Keratinocyte (primary cell): ENCODE results near the gene TP53I3. TPM values are rescaled to one million over a fixed set of nuclear protein-coding genes. Genes with fewer than 3 reads are reported as not detected.

Source experiments
- DNase-seq: peaks from one replicate; pipeline ENCODE4 v3.0.0-alpha.2; 2011; ENCODE audit warnings: low read depth, missing footprints, low spot score
- FAIRE-seq: peaks from 2 replicates; lab custom pipeline; 2011; peaks lifted over from hg19 to GRCh38; lab: Jason Lieb, UNC
- H2AFZ ChIP-seq: 2 replicates; pipeline ENCODE4 v1.6.0; 2012; ENCODE audit warnings: low read length, control low read depth, inconsistent platforms; ENCODE audit not compliant: control insufficient read depth
- H3K27ac ChIP-seq: 2 replicates; pipeline ENCODE4 v1.5.1; 2011; ENCODE audit warnings: low read length; ENCODE audit not compliant: control insufficient read depth, insufficient read depth
- H3K27me3 ChIP-seq: 3 replicates; pipeline ENCODE4 v1.6.0; 2011; ENCODE audit warnings: low read length; ENCODE audit not compliant: control insufficient read depth, insufficient read depth; ENCODE audit errors: extremely low read depth
- H3K36me3 ChIP-seq, 2 experiments: 2 replicates in 1 of 2; 3 replicates in 1 of 2; pipeline ENCODE4 v1.5.1; 2011; ENCODE audit warnings: low read length in 2 of 2, mild to moderate bottlenecking in 1 of 2; ENCODE audit not compliant: control insufficient read depth in 2 of 2, insufficient read depth in 2 of 2; ENCODE audit errors: extremely low read depth in 1 of 2
- H3K4me1 ChIP-seq: 3 replicates; pipeline ENCODE4 v1.5.1; 2011; ENCODE audit warnings: low read length; ENCODE audit not compliant: control insufficient read depth, insufficient read depth; ENCODE audit errors: extremely low read depth
- H3K4me2 ChIP-seq: 3 replicates; pipeline ENCODE4 v1.6.0; 2011; ENCODE audit warnings: low read depth, low read length; ENCODE audit not compliant: control insufficient read depth, insufficient read depth; ENCODE audit errors: extremely low read depth
- H3K4me3 ChIP-seq, 3 experiments: fragments of 200-600 bp in 1 of 3; sonication (generic) in 1 of 3; 2 replicates in 2 of 3; 3 replicates in 1 of 3; pipeline ENCODE4 v1.5.1; 2011 to 2016; ENCODE audit warnings: low read length in 3 of 3, mild to moderate bottlenecking in 3 of 3, control low read depth in 2 of 3, inconsistent platforms in 1 of 3, low read depth in 1 of 3, mixed read lengths in 1 of 3, mixed run types in 1 of 3, moderate library complexity in 1 of 3; ENCODE audit not compliant: control insufficient read depth in 2 of 3, insufficient read depth in 2 of 3; ENCODE audit errors: extremely low read depth in 1 of 3
- H3K79me2 ChIP-seq: 2 replicates; pipeline ENCODE4 v1.6.0; 2012; ENCODE audit warnings: low read length; ENCODE audit not compliant: control insufficient read depth, insufficient read depth
- H3K9ac ChIP-seq: 3 replicates; pipeline ENCODE4 v1.6.0; 2011; ENCODE audit warnings: low read length; ENCODE audit not compliant: control insufficient read depth, insufficient read depth; ENCODE audit errors: extremely low read depth
- H3K9me1 ChIP-seq: 3 replicates; pipeline ENCODE4 v1.6.0; 2011; ENCODE audit warnings: low read length; ENCODE audit not compliant: control insufficient read depth, insufficient read depth; ENCODE audit errors: extremely low read depth
- H3K9me3 ChIP-seq: 2 replicates; pipeline ENCODE4 v1.5.1; 2012; ENCODE audit warnings: low read depth, low read length; ENCODE audit not compliant: control insufficient read depth
- H4K20me1 ChIP-seq: 3 replicates; pipeline ENCODE4 v1.6.0; 2011; ENCODE audit warnings: low read length; ENCODE audit not compliant: control insufficient read depth, insufficient read depth; ENCODE audit errors: extremely low read depth
- EZH2 ChIP-seq: IDR thresholded peaks from one replicate; pipeline ENCODE4 v1.6.1; 2012; ENCODE audit warnings: inconsistent platforms, mild to moderate bottlenecking, low read length, moderate library complexity
- dilution Hi-C: fragments of 300-500 bp; cut with MboI; formaldehyde crosslinking; loops from one replicate; pipeline ENCODE4 v1.7.0; 2020; ENCODE audit warnings: low sequenced_read_pairs; ENCODE audit not compliant: extremely low pct_ligation_motif_present
- polyA plus RNA-seq, 5 experiments: library from polyadenylated mRNA; depleted of rRNA in 3 of 5; stranded (reverse) in 3 of 5; stranded (forward) in 1 of 5; unstranded in 1 of 5; fragments of >200 nt; gene quantifications; 1 replicate in 1 of 5; 2 replicates in 3 of 5; 3 replicates in 1 of 5; pipeline versions ENCODE4 v1.2.1 to v1.2.3, GENCODE V29; 2011 to 2012; ENCODE audit warnings: missing spikeins in 2 of 5, low read depth in 1 of 5, low replicate concordance in 1 of 5
- TF ChIP-seq, protein P1 (sequence below), 3 experiments: IDR thresholded peaks in 1 of 3; conservative IDR thresholded peaks in 1 of 3; optimal IDR thresholded peaks in 1 of 3; 2 replicates in 2 of 3; 3 replicates in 1 of 3; pipeline versions ENCODE3 to v1.5.1; 2011; ENCODE audit warnings: low read length in 3 of 3, mild to moderate bottlenecking in 3 of 3, moderate library complexity in 2 of 3, control low read depth in 1 of 3, inconsistent platforms in 1 of 3; ENCODE audit not compliant: insufficient read depth in 2 of 3; ENCODE audit errors: extremely low read depth in 1 of 3

The TP53I3 gene
- polyA plus RNA-seq, 1 donor (not counting 4 experiments of a cell fraction or from before 2014, with no cell fraction given): 30.9 TPM

DNA sequence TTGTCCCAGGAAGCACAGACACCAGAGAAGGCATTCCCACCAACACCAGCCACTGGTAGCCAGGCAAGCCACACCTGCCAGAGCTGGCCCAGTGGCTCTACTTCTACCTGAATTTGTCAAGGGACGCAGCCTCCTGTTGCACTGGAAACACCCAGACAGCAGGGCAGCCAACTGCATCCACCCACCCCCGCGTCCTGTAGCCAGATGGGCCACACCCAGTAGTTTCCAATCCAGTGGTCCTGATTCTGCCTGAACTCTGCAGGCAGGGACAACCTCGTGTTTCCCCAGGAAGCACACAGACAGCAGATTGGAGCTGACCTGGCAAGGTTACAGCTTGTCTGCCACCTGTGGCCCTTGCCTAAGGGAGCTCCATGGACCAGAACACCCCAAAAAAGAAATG, 20.3 kb upstream of the TP53I3 start:
- no peak overlapping the region for H3K4me3 ChIP-seq
- no peak for TF ChIP-seq EZH2
- TF ChIP-seq, protein P1, sequence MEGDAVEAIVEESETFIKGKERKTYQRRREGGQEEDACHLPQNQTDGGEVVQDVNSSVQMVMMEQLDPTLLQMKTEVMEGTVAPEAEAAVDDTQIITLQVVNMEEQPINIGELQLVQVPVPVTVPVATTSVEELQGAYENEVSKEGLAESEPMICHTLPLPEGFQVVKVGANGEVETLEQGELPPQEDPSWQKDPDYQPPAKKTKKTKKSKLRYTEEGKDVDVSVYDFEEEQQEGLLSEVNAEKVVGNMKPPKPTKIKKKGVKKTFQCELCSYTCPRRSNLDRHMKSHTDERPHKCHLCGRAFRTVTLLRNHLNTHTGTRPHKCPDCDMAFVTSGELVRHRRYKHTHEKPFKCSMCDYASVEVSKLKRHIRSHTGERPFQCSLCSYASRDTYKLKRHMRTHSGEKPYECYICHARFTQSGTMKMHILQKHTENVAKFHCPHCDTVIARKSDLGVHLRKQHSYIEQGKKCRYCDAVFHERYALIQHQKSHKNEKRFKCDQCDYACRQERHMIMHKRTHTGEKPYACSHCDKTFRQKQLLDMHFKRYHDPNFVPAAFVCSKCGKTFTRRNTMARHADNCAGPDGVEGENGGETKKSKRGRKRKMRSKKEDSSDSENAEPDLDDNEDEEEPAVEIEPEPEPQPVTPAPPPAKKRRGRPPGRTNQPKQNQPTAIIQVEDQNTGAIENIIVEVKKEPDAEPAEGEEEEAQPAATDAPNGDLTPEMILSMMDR (optimal IDR thresholded peaks at IDR 0.05 in 1 of 3, IDR thresholded peaks at IDR 0.05 in 1 of 3, conservative IDR thresholded peaks at IDR 0.05 in 1 of 3; ENCODE audit: extremely low read depth in 1 of 3, insufficient read depth in 2 of 3, low read length in 3 of 3): no peak
- no peaks in the 10 kb centered on the region for H3K4me1 ChIP-seq
- H3K9me1 ChIP-seq: no peaks in the 10 kb centered on the region
- FAIRE-seq: no peak
- no peaks in the 10 kb centered on the region for H4K20me1 ChIP-seq
- no peaks in the 10 kb centered on the region for H3K27me3 ChIP-seq
- no peaks in the 10 kb centered on the region for H3K36me3 ChIP-seq
- no peak overlapping the region for H3K4me2 ChIP-seq
- H3K9ac ChIP-seq: no peak overlapping the region
- dilution Hi-C loops: no loop called here
- H2AFZ ChIP-seq: no peak overlapping the region
- no peaks in the 10 kb centered on the region for H3K79me2 ChIP-seq
- DNase-seq: no peak
- H3K9me3 ChIP-seq: no peaks in the 10 kb centered on the region
- no peak overlapping the region for H3K27ac ChIP-seq

DNA sequence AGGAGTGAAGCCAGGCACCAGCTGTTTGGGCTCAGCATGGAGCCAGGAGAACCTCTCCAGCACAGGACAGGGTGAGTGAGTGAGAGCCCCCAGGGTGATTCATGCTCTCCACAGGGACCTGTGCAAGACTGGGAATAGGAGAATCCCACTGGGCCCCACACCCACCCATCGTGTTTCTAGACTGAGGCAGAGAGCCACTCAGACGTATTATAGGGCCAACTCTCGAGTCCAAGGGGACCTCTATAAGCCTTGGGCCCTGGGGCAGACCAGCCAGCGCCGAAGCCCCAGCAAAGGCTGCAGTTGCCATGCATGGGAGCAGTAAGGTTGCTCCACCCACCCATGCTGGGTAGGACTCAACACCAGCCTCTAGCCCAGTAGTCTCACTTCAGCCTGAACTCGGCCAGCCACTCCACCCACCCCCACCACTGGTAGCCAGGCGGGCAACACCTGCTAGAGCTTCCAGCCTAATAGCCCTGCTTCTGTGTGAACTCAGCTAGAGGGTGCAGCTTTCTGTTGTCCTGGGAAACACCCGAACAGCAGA, 19.5 kb upstream of the TP53I3 start:
- Histone ChIP-seq H3K4me3 (no peak overlapping the region), H3K27ac (no peak overlapping the region), H3K9ac (no peak overlapping the region), H3K36me3 (no peaks in the 10 kb centered on the region), H3K9me1 (no peaks in the 10 kb centered on the region), H3K4me1 (no peaks in the 10 kb centered on the region), H3K9me3 (no peaks in the 10 kb centered on the region), H2AFZ (no peak overlapping the region), H3K79me2 (no peaks in the 10 kb centered on the region), H3K4me2 (no peak overlapping the region), H3K27me3 (no peaks in the 10 kb centered on the region), H4K20me1 (no peaks in the 10 kb centered on the region)
- FAIRE-seq: no peak
- TF ChIP-seq, protein P1 (optimal IDR thresholded peaks at IDR 0.05 in 1 of 3, IDR thresholded peaks at IDR 0.05 in 1 of 3, conservative IDR thresholded peaks at IDR 0.05 in 1 of 3; ENCODE audit: extremely low read depth in 1 of 3, insufficient read depth in 2 of 3, low read length in 3 of 3): no peak
- no peak for TF ChIP-seq EZH2
- dilution Hi-C loops: no loop called here
- DNase-seq: no peak
